Ureter (tissue), 1 donor: ENCODE results near the gene PREB. TPM values are rescaled to one million over a fixed set of nuclear protein-coding genes. Genes with fewer than 3 reads are reported as not detected.

Source experiments
- DNase-seq: peaks from one replicate; pipeline ENCODE4 v3.0.0-alpha.2; 2020; ENCODE audit warnings: low spot score
- total RNA-seq: library from RNA; stranded (reverse); gene quantifications from one replicate; pipeline ENCODE4 v1.2.4, GENCODE V29; 2023
- donor health status: DM: yes; HTN: yes; CAD: no.

Gene PREB
- total RNA-seq, 1 donor from 2014 or later: 45.6 TPM

DNA sequence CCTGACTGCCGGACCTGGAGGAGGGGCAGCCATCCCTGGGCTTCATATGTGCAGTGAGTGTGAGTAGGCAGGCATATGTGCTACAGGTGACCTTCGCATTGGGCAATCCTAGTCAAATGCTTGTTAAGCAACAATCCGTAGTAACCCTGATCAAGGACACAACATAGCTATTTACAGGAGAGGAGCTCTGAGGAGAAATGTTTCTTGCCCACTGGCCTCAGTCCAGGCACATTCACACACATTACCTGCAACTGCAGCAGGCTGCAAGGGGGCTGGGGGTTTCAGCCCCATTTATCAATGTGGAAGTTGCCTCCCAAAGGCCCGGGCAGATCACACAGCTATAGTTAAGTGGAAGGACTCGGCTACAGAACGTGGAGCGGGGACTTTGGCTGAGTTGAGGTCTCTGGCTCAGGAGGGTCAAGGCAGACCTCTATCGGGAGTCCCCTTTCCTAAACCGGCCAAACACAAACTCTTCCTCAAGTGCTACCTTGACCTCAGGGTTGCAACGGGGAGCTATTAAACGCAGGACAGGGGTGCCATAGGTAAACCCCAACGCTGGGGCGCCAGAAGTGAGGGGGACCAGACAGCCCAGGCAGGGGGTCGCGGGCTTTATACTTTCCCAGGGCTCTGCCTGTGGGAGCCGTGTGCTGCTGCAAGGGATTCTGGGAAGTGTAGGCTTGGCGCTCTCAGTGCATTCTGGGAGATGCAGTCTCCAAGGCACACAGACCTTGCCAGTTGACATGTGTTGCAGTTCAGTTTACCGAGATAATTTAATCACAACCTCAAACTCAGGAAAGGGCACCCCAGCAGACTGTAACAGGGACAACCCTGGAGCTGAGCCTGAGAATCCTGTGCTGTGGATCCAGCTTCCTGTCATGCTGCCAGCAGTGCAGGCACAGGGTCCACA lies 38.4 kb downstream of the PREB start:
- peak; percentile 59 for DNase-seq

DNA sequence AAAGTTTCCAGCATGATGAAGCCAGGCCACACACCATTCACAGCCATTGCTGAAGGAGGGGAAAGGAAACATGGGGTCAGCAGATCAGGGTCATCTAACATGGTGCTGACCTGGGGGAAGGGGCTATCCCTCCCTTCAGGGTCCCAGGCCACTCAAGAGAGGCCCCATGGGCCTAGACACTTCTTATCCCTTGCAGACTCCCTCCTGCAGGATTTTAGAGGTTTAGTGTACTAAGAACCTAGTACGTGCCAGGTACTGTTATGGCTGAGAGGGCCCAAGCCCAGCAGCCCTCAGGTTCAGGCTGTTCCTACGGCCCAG lies 39.0 kb downstream of the PREB start:
- DNase-seq: no peak

DNA sequence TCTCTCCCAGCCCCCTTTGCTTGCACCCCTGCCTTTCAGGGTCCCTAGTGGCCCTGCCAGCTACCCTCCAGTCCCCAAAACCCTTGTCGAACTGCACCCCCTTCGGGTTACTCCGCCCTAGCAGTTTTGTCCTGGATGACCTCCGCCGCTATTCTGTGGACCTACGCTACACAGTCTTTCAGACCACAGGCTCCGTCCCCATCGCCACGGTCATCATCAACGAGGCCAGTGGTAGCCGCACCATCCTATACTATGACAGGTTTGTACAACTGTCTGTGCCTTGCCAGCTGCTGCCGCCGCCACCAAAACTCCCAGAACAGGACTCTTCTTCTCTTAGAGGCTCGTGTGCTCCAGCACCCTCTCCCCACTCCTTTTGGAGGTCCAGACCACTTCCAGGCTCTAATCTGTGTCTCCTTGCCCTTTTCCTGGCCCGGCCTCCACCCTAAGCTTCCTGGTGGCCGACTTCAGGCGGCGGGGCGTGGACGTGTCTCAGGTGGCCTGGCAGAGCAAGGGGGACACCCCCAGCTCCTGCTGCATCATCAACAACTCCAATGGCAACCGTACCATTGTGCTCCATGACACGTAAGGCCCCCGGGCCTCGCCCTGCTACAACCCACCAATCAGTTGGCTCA lies 40.0 kb downstream of the PREB start:
- DNase-seq: no peak

DNA sequence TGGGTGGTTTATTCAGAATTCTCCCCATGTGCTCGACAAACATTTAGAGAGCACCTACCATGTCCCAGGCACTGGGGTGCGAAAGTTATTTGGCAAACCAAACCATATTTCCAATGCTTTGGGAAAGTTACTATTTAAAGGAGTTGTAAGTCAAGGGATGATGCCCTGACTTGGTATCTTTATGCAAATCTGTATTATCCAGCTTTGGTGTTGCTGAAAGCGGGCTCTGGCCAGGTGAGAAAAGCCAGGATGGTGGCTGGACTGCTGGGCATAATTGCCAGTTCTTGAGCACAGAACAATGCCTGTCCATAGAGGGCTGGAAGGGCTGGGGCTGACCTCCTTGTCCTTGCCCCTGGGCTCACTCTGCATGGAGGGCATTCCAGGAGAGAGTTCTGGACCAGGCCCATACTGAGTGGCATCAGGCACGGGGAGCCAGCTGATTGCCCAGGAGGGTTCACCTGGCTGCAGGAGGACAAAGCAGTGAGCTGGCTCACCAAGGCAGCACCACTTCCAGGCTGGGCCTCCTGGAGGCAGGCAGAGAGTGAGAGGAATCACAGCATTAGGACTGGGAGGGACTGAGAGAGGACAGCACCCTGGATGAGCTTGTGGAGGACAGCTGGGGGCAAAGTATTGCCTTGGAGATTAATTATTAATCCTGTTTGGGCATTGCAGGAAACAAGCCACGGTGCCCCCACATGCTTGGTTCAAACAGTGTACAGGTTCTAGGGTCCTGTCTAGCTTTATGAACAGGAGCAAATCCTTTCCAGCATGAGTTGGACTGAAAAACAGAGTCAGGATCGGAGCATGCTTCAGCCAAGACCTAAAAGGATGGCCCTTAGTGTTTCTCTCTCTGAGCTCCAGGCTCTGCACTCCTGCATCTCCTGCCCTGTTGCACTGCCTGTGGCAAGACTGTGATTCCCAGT lies 40.7 kb downstream of the PREB start:
- no peak for DNase-seq

DNA sequence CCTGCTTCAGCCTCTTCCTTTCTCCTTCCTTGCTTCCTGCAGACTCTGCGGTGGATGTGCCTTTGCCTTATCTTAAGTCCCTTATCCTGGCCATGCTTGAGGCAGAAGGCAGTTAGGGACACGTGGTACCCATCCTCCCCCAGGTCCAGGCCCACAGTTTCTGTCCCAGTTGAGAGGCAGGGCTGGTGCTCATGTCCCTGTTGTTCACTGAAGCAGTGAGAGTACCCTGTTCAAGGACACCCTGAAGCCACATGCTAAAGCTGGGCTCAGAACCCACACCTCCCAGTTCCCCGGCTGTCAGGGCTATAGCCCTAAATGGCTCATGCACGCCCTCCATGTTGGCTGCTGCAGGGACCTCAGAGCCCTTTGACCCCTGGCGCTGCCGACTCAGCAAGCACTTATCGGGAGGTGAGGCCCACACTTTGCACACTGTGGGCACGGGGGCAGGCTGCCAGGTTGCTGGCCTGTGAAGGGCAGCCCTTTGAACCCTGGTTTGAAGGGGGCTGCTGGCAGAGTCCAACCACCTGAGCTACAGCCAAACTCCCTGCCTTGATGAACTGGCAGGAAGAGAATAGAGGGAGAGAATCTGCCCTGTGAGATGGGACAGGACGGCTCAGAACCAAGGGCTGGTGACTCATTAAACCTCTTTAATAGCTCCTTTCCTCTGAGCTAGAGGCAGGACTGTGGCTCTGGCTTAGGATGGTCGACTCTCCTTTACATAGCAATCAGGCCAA lies 41.6 kb downstream of the PREB start:
- no peak for DNase-seq

DNA sequence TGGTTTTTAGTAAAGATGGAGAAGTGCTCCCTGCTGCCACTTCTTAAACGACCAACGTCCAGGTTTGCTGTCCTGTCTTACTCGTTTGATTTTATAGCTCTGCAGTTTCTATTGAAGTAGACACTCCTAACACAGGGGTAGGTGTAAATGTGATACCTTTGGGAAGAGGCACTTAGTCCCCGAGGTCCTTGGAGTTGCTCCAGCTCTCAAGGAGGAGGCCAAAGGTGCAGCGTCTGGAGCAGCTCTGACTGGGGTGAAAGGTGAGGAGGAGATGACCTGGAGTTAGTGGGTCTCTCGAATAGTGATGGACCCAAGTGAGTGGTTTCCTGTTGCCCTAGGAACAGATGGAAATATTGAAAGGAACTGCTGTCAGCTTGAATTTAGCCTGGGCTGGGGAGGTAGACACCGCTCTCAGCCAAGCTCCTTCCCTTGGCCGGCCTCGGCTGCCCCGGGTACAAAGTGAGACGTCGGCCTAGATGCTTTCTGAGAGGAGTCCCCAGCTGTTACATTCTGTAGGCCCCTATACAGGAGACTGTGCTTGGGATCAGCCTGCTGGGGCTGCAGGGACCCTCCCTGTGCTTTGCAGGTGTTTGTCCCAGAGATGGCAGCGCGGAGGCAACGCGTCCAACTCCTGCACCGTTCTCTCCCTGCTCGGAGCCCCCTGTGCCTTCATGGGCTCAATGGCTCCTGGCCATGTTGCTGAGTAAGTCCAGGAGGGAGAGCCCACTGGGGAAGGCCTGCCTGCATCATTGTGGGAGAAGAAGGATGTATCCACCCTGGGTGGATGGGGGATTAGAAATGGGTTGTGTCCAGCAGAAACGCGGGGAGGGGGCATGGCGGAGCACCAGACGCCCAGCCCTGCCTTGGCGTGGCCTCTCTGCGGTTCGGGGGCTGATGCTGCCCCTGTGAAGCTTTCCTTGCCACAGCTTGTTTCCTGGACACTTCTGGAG lies 42.4 kb downstream of the PREB start:
- DNase-seq: no peak

DNA sequence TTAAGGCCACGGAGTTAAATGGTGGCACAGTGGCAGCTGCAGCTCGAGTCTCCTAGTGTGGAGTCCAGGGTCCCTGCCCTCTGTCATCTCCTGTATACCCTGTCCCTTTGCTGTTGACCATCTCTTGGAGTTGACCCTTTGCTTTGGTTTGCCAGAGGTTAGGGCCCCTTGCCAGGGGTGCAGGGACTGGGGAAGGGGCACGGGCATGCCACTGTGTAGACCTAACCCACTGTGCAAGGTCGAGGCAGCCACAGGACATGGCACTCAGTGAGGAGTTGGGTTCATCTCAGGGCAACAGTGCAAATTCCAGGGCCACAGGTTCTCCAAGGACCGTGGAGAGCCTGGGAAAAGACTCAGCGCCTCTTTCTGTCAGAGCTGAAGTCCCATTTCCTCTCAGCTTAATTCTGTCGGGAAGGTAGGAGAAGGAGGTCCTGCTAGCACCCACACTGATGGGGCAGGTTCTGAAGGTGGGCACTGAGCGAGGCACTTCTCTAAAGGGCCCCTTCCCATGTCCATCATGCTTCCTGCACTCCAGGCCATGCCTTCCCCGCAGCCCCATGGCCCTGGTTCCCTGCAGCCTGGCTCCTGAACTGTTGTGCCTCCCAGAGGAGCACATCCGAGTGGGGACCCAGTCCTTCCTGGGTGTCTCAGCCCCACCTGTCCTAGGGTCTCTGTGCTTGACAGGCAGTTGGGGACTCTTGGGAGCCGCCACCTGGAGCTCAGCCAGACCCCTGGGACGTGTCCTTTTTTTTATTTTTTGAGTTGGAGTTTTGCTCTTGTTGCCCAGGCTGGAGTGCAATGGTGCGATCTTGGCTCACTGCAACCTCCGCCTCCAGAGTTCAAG lies 45.1 kb downstream of the PREB start:
- DNase-seq: no peak

DNA sequence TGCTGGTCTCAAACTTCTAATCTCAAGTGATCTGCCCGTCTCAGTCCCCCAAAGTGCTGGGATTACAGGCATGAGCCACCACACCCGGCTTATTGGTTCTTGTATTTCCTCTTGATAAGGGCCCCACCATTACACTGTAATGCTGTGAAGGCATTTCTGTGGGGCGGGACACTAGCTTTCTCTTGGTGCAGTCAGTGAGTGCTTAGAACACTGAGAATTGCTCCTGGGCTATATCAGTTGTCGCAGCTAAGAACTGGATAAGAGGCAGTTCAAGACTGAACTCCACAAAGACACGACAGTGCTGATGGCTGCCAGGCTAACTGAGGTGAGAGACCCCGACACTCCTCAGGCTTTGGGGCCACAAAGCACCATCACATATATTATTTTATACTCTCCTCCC lies 45.8 kb downstream of the PREB start:
- DNase-seq: no peak

DNA sequence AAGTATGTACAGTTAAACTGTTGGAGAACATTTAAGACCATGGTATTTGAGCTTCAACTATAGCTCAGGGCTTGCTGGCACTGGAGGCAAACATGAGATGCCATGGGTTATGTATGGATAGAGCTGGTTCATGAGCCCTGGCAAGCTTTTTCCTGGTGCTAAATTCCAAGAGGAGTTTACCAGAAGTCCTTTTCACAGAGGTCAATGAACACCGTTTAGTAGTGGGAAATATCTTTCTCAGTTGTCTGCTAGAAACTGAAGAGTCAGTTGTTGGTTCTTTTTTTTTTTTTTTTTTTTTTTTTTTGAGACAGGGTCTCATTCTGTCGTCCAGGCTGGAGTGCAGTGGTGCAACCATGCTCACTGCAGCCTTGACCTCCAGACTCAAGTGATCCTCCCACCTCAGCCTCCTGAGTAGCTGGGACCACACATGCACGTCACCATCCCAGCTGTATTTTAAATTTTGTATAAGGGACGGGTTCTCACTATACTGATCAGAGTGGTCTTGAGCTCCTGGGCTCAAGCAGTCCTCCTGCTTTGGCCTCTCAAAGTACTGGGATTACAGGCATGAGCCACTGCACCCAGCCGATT lies 46.5 kb downstream of the PREB start:
- DNase-seq: no peak

DNA sequence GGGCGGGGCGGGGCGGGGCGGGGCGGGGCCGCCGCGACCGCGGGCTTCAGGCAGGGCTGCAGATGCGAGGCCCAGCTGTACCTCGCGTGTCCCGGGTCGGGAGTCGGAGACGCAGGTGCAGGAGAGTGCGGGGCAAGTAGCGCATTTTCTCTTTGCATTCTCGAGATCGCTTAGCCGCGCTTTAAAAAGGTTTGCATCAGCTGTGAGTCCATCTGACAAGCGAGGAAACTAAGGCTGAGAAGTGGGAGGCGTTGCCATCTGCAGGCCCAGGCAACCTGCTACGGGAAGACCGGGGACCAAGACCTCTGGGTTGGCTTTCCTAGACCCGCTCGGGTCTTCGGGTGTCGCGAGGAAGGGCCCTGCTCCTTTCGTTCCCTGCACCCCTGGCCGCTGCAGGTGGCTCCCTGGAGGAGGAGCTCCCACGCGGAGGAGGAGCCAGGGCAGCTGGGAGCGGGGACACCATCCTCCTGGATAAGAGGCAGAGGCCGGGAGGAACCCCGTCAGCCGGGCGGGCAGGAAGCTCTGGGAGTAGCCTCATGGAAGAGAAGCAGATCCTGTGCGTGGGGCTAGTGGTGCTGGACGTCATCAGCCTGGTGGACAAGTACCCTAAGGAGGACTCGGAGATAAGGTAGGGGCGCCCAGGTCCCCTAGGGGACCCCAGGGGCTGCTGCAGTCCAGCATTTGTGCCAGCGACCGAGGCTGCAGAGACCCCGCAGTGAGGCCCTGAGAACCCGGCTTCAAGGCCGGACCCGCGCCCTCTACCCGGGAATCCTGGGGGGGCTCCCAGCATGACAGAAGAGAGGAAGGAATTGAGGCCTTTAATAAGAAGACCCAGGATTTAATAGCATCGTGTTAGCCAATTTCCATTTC lies 47.5 kb downstream of the PREB start, which contains the start of gene KHK:
Gene KHK, plus strand, starts transcription at position 49 of the 870 bp plus-strand sequence. Its CDS starts 488 bp downstream, at position 537.
- peak; percentile 61 for DNase-seq

DNA sequence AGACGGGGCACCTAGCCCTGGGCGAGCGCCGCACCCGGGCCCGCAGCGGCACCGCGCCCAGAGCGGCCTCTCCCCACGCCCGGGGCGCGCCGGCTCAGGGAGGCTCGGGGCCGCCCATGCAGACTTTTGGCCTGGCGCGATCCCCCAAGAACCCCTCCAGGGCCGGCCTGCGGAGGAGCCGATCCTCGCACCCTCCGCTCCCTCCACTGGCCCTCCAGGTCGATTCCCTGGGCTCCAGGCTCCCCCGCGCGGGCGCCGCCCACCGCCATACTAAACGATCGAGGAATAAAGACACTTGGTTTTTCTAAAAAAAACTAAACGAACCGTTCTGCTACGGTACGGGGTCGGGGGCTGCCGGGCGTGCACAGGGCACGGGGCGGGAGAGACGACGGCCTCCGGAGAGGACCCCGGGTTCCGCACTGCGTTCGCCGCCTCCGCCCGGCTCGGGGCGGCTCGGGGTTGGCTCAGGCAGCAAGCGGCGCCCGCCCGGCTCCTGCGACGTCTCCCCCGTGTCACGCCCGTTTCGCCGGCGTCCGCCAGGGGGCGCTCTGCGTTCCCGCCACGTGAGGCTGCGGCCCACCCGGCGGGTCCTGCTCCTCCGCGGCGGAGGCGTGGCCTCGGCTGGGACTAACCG lies 48.2 kb downstream of the PREB start:
- peak; percentile 96 for DNase-seq

DNA sequence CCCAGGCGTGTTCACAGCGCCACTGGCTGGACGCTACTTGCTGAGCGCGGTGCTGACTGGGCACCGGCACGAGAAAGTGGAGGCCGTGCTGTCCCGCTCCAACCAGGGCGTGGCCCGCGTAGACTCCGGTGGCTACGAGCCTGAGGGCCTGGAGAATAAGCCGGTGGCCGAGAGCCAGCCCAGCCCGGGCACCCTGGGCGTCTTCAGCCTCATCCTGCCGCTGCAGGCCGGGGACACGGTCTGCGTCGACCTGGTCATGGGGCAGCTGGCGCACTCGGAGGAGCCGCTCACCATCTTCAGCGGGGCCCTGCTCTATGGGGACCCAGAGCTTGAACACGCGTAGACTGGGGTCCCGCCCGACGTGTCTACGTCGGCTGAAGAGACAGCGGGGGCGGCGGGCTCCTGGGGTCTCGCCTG lies 48.8 kb downstream of the PREB start:
- peak; percentile 82 for DNase-seq

DNA sequence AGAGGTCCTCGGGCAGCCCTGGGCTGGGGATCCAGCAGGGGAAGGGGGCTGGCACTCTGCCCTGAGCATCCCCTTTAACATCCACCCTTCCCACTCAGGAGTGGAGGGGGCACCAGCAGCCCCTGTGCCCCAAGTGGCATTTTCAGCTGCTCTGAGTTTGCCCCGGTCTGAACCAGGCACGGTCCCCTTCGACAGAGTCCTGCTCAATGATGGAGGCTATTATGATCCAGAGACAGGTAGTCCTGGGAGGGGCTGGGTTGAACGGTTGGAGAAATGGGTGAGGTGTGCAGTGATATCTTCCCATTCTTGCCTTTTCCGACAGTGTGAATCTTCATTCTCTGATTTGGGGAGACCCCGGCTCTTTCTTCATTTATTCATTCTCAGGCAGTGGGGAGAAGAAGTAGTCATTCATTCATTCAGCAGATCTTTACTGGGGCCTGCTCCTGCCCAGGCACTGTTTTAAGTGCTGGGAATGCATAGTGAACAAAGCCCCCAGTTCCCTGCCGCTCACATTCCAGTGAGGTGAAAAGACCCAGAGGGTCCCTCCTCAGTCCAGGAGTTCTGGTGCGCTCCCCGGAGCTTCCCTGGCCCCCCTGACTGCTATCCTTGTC lies 49.3 kb downstream of the PREB start:
- DNase-seq: no peak

DNA sequence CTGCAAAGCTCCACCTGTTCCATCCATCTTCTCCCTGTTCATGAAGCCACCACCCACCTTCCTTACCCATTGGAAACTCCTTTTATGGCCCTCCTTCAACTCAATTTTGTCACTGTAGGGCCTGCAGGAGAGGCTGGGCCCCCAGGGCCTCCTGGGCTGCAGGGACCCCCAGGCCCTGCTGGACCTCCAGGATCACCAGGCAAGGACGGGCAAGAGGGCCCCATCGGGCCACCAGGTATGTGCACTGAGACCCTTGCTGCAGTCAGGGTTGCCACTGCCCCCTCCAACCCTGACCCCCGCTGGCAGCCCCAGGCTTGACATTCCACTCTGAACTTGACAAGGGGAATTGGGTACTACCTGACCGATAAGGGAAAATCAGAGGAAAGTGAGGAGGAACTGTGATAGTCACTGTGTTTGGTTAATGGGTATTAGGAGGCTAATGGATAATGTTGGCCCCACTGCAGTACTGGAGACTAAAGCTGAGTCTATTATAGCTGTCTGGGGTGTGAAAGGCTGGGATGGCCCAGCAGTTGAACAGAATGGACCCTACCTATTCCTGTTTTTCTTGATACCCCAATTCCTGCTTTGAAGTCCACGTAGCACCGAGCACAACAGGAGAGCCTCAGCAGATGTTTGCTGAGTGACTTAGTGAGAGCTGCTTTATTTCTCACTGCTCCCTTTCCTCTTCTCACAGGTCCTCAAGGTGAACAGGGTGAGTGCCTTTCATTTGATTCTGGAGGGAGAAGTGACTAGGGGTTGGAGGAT lies 50.0 kb downstream of the PREB start:
- no peak for DNase-seq

DNA sequence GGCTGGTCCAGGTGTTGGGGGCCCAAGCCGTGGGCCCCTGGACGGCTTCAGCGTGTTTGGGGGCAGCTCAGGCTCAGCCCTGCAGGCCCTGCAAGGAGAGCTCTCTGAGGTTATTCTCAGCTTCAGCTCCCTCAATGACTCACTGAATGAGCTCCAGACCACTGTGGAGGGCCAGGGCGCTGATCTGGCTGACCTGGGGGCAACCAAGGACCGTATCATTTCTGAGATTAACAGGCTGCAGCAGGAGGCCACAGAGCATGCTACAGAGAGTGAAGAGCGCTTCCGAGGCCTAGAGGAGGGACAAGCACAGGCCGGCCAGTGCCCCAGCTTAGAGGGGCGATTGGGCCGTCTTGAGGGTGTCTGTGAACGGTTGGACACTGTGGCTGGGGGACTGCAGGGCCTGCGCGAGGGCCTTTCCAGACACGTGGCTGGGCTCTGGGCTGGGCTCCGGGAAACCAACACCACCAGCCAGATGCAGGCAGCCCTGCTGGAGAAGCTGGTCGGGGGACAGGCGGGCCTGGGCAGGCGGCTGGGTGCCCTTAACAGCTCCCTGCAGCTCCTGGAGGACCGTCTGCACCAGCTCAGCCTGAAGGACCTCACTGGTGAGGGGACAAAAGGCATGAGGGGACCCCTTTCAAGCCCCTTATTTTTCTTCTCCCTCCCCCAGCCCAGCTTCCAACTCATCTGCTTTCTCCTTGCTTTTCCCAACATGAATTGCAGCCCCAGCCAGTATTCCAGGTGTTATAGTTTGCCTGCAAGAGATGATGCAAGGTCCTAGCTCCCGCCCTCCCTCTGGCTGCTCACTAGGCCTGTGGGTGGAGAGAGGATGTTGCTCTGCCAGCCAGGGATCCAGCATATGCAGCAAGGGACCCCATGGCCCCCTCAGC lies 50.8 kb downstream of the PREB start:
- no peak for DNase-seq
